Right forelimb (tissue), 1 donor: ENCODE results near the gene PRICKLE1.
A peak's percentile ranks its signal among the peaks of the same experiment; 100 is the strongest.
"Not testable (repeated sequence)": the region's sequence is repeated elsewhere in the genome, so short reads cannot be mapped to it uniquely, and the experiment has no call there.

ENCODE experiments used
- DNase-seq: peaks from one replicate; pipeline ENCODE4 v3.0.0-alpha.2; 2018

The PRICKLE1 gene

GRCh38 chr12:42552822-42553221, 36.7 kb downstream of the PRICKLE1 start:
- DNase-seq: no peak

GRCh38 chr12:42550800-42551199, 38.7 kb downstream of the PRICKLE1 start:
- DNase-seq: no peak

GRCh38 chr12:42546709-42547108, 42.8 kb downstream of the PRICKLE1 start:
- DNase-seq: no peak

- no peak for DNase-seq
Measured at GRCh38 chr12:42541965-42542364, 47.6 kb downstream of the PRICKLE1 start.

- not testable (repeated sequence) for DNase-seq
Measured at GRCh38 chr12:42541308-42541707, 48.2 kb downstream of the PRICKLE1 start.

- no peak for DNase-seq
Measured at GRCh38 chr12:42539696-42540095, 49.9 kb downstream of the PRICKLE1 start.

GRCh38 chr12:42538203-42538602, 51.3 kb downstream of the PRICKLE1 start:
- DNase-seq: no peak

GRCh38 chr12:42534184-42534838, 55.2 kb downstream of the PRICKLE1 start:
- no peak for DNase-seq

GRCh38 chr12:42530284-42530683, 59.3 kb downstream of the PRICKLE1 start:
- no peak for DNase-seq

GRCh38 chr12:42525444-42525843, 64.1 kb downstream of the PRICKLE1 start:
- no peak for DNase-seq

GRCh38 chr12:42524716-42525115, 64.8 kb downstream of the PRICKLE1 start:
- DNase-seq: no peak

- DNase-seq: no peak
Measured at GRCh38 chr12:42516573-42516972, 73.0 kb downstream of the PRICKLE1 start.

GRCh38 chr12:42511656-42512055, 77.9 kb downstream of the PRICKLE1 start:
- no peak for DNase-seq

GRCh38 chr12:42510823-42511222, 78.7 kb downstream of the PRICKLE1 start:
- no peak for DNase-seq

- peak; percentile 48 for DNase-seq
Measured at GRCh38 chr12:42508913-42509460, 80.6 kb downstream of the PRICKLE1 start.

GRCh38 chr12:42507565-42507964, 82.0 kb downstream of the PRICKLE1 start:
- no peak for DNase-seq

GRCh38 chr12:42507081-42507480, 82.5 kb downstream of the PRICKLE1 start:
- DNase-seq: no peak

- no peak for DNase-seq
Measured at GRCh38 chr12:42504049-42504448, 85.5 kb downstream of the PRICKLE1 start.

- DNase-seq: no peak
Measured at GRCh38 chr12:42502682-42503081, 86.9 kb downstream of the PRICKLE1 start.

GRCh38 chr12:42498549-42499247, 90.8 kb downstream of the PRICKLE1 start:
- no peak for DNase-seq

- DNase-seq: no peak
Measured at GRCh38 chr12:42496886-42497285, 92.7 kb downstream of the PRICKLE1 start.

GRCh38 chr12:42495244-42495643, 94.3 kb downstream of the PRICKLE1 start:
- no peak for DNase-seq

GRCh38 chr12:42492267-42492666, 97.3 kb downstream of the PRICKLE1 start:
- DNase-seq: no peak

- no peak for DNase-seq
Measured at GRCh38 chr12:42490261-42490842, 99.2 kb downstream of the PRICKLE1 start.
